SK-N-MC (cell line): ENCODE measurements around the gene MBD3.

Experiments
- EZH2 ChIP-seq: fragments of 200-600 bp; sonication (generic); IDR thresholded peaks from one replicate; pipeline ENCODE4 v1.6.1; 2017; ENCODE audit warnings: antibody characterized with exemption
- FOXP2 ChIP-seq: optimal IDR thresholded peaks from 2 replicates; pipeline ENCODE3; 2011; ENCODE audit warnings: mild to moderate bottlenecking, moderate library complexity; ENCODE audit not compliant: insufficient read depth; ENCODE audit errors: extremely low read length, control extremely low read depth
- POLR2AphosphoS5 ChIP-seq: IDR thresholded peaks from 2 replicates; pipeline ENCODE4 v1.6.1; 2012; ENCODE audit warnings: mild to moderate bottlenecking, low read depth, low read length, borderline replicate concordance

DNA sequence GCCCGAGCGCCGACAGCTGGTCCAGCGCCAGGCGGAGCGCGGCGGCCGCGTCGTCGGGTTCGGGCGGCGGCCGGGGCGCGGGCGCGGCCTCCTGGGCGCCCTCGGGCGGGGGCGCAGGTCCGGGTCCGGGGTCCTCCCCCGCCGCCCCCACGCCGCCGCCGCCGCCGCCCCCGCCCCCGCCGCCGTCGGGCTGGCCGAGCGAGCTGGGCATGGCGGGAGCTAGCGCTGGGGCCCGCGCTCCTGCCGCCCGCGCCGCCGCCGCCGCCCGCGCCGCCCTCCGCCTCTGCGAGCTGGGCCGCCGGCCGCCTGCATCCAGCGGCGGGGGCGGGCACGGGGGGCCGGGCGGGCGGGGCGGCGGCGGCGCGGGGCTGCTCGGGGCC lies 24.8 kb downstream of the MBD3 start:
- no peak for TF ChIP-seq EZH2
- no peak for TF ChIP-seq FOXP2
- TF ChIP-seq POLR2AphosphoS5, result no peak
